Mammary epithelial cell (primary cell): ENCODE measurements around the gene ZNFX1.

Experiments used
- CTCF ChIP-seq, 2 donors: IDR thresholded peaks in 1 of 2; conservative IDR thresholded peaks in 1 of 2; 2 replicates each; pipeline ENCODE4 v1.5.1; 2011 to 2012; ENCODE audit warnings: inconsistent platforms in 2 of 2, low read length in 2 of 2, mild to moderate bottlenecking in 2 of 2, control low read depth in 1 of 2, low read depth in 1 of 2; ENCODE audit not compliant: insufficient read depth in 1 of 2; ENCODE audit errors: extremely low read depth in 1 of 2
- EZH2 ChIP-seq: IDR thresholded peaks from 2 replicates; pipeline ENCODE4 v1.6.1; 2012; ENCODE audit warnings: low read length, inconsistent platforms, borderline replicate concordance

GRCh38 chr20:49233226-49233625 is 44.6 kb downstream of the ZNFX1 start:
- TF ChIP-seq CTCF (conservative IDR thresholded peaks at IDR 0.05 in 1 of 2, IDR thresholded peaks at IDR 0.05 in 1 of 2; ENCODE audit: extremely low read depth in 1 of 2, insufficient read depth in 1 of 2, low read depth in 1 of 2, low read length in 2 of 2) (no peak), EZH2 (no peak)
